K562 (cell line): ENCODE data around the gene CDK1. TPM values are rescaled to one million over a fixed set of nuclear protein-coding genes. Genes with fewer than 3 reads are reported as not detected.

Experiments
- GATAD2A ChIP-seq: fragments of 450-650 bp; IDR thresholded peaks from 2 replicates; pipeline ENCODE4 v1.6.1; 2017
- KLF13 ChIP-seq: fragments of 450-650 bp; IDR thresholded peaks from 2 replicates; pipeline ENCODE4 v1.6.1; 2016; ENCODE audit warnings: missing genetic modification characterization, low read depth, mild to moderate bottlenecking, missing compliant biosample characterization, moderate library complexity, borderline replicate concordance
- MEF2A ChIP-seq: IDR thresholded peaks from 2 replicates; pipeline ENCODE4 v1.6.1; 2011; ENCODE audit warnings: low read depth, mild to moderate bottlenecking, low read length, moderate library complexity; ENCODE audit not compliant: control insufficient read depth
- MTA3 ChIP-seq: fragments of 450-650 bp; formaldehyde crosslinking; IDR thresholded peaks from 2 replicates; pipeline ENCODE4 v1.6.1; 2017; ENCODE audit warnings: mild to moderate bottlenecking, borderline replicate concordance
- NCOR1 ChIP-seq: fragments of 450-650 bp; IDR thresholded peaks from 2 replicates; pipeline ENCODE4 v1.6.1; 2016; ENCODE audit warnings: mild to moderate bottlenecking, moderate library complexity
- OTX1 ChIP-seq: fragments of 450-650 bp; formaldehyde crosslinking; IDR thresholded peaks from 2 replicates; pipeline ENCODE4 v1.4.0; 2022; ENCODE audit warnings: mild to moderate bottlenecking
- YY1 ChIP-seq, 3 experiments: IDR thresholded peaks; 2 replicates each; pipeline ENCODE4 v1.6.1; 2011; ENCODE audit warnings: low read length in 2 of 3, mild to moderate bottlenecking in 2 of 3, moderate library complexity in 2 of 3, borderline replicate concordance in 1 of 3, control low read depth in 1 of 3, low read depth in 1 of 3; ENCODE audit not compliant: insufficient read depth in 3 of 3, insufficient replicate concordance in 2 of 3, control insufficient read depth in 1 of 3, insufficient read length in 1 of 3; ENCODE audit errors: extremely low read depth in 1 of 3
- ZNF274 ChIP-seq: IDR thresholded peaks from 2 replicates; pipeline ENCODE4 v1.6.1; 2011; ENCODE audit warnings: low read depth, mild to moderate bottlenecking, low read length, moderate library complexity, borderline replicate concordance
- polyA plus RNA-seq, 8 experiments: library from polyadenylated mRNA; depleted of rRNA in 4 of 8; stranded (reverse) in 5 of 8; unstranded in 3 of 8; fragments of >200 nt; fragmentation: Nextera tagmentation in 2 of 8; fragmentation: Illumina TruSeq in 1 of 8; extraction: Ambion mirVana in 2 of 8; extraction: Trizol in 1 of 8; gene quantifications; 2 replicates each; pipeline versions ENCODE4 v1.2.1 to v1.2.3, GENCODE V29; 2011 to 2014; ENCODE audit warnings: inconsistent platforms in 1 of 8, missing spikeins in 1 of 8
- total RNA-seq, 7 experiments: library from RNA; depleted of rRNA in 6 of 7; stranded (reverse); fragments of >200 nt in 6 of 7; fragmentation: Illumina TruSeq in 2 of 7; extraction: Trizol in 2 of 7; gene quantifications; 2 replicates each; pipeline versions ENCODE4 v1.2.1 to v1.2.3, GENCODE V29; 2011 to 2021; ENCODE audit warnings: low replicate concordance in 1 of 7
- TF ChIP-seq, protein P1 (sequence below): fragments of 450-650 bp; IDR thresholded peaks from 2 replicates; pipeline ENCODE4 v1.6.1; 2016; ENCODE audit warnings: mild to moderate bottlenecking, moderate library complexity
- TF ChIP-seq, protein P2 (sequence below): IDR thresholded peaks from 3 replicates; pipeline ENCODE4 v1.6.1; 2011; ENCODE audit warnings: borderline replicate concordance, mild to moderate bottlenecking; ENCODE audit not compliant: insufficient read length, insufficient read depth
- TF ChIP-seq, protein P3 (sequence below): sonication (generic); formaldehyde crosslinking; IDR thresholded peaks from 2 replicates; pipeline ENCODE4 v1.8.1; 2023; ENCODE audit warnings: mild to moderate bottlenecking, missing genetic modification reagents

Gene CDK1
- total and polyA plus RNA-seq, 9 of the 15 experiments (the other 6 are each of a cell fraction or from before 2014, with no cell fraction given), result 156 to 685 (median 236) TPM

DNA sequence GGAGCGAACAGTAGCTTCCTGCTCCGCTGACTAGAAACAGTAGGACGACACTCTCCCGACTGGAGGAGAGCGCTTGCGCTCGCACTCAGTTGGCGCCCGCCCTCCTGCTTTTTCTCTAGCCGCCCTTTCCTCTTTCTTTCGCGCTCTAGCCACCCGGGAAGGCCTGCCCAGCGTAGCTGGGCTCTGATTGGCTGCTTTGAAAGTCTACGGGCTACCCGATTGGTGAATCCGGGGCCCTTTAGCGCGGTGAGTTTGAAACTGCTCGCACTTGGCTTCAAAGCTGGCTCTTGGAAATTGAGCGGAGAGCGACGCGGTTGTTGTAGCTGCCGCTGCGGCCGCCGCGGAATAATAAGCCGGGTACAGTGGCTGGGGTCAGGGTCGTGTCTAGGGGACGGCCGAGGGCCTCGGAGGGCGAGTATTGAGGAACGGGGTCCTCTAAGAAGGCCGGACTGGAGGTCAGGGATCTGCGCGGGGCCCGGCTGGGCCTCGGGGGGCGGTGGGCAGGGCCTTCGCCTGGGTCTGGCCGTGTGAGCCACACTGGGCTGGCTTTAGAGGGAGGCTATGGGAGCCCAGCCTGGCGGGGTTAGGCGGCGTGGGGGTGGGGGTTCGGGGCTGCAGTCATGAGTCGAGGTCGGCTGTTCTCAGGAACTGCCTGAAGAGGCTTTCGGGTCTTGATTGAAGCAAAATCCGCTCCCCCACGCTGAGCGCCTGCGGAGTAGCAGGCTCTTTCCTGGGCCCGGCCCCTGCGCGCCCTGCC is at the start of gene CDK1 (continued):
- TF ChIP-seq, protein P1, sequence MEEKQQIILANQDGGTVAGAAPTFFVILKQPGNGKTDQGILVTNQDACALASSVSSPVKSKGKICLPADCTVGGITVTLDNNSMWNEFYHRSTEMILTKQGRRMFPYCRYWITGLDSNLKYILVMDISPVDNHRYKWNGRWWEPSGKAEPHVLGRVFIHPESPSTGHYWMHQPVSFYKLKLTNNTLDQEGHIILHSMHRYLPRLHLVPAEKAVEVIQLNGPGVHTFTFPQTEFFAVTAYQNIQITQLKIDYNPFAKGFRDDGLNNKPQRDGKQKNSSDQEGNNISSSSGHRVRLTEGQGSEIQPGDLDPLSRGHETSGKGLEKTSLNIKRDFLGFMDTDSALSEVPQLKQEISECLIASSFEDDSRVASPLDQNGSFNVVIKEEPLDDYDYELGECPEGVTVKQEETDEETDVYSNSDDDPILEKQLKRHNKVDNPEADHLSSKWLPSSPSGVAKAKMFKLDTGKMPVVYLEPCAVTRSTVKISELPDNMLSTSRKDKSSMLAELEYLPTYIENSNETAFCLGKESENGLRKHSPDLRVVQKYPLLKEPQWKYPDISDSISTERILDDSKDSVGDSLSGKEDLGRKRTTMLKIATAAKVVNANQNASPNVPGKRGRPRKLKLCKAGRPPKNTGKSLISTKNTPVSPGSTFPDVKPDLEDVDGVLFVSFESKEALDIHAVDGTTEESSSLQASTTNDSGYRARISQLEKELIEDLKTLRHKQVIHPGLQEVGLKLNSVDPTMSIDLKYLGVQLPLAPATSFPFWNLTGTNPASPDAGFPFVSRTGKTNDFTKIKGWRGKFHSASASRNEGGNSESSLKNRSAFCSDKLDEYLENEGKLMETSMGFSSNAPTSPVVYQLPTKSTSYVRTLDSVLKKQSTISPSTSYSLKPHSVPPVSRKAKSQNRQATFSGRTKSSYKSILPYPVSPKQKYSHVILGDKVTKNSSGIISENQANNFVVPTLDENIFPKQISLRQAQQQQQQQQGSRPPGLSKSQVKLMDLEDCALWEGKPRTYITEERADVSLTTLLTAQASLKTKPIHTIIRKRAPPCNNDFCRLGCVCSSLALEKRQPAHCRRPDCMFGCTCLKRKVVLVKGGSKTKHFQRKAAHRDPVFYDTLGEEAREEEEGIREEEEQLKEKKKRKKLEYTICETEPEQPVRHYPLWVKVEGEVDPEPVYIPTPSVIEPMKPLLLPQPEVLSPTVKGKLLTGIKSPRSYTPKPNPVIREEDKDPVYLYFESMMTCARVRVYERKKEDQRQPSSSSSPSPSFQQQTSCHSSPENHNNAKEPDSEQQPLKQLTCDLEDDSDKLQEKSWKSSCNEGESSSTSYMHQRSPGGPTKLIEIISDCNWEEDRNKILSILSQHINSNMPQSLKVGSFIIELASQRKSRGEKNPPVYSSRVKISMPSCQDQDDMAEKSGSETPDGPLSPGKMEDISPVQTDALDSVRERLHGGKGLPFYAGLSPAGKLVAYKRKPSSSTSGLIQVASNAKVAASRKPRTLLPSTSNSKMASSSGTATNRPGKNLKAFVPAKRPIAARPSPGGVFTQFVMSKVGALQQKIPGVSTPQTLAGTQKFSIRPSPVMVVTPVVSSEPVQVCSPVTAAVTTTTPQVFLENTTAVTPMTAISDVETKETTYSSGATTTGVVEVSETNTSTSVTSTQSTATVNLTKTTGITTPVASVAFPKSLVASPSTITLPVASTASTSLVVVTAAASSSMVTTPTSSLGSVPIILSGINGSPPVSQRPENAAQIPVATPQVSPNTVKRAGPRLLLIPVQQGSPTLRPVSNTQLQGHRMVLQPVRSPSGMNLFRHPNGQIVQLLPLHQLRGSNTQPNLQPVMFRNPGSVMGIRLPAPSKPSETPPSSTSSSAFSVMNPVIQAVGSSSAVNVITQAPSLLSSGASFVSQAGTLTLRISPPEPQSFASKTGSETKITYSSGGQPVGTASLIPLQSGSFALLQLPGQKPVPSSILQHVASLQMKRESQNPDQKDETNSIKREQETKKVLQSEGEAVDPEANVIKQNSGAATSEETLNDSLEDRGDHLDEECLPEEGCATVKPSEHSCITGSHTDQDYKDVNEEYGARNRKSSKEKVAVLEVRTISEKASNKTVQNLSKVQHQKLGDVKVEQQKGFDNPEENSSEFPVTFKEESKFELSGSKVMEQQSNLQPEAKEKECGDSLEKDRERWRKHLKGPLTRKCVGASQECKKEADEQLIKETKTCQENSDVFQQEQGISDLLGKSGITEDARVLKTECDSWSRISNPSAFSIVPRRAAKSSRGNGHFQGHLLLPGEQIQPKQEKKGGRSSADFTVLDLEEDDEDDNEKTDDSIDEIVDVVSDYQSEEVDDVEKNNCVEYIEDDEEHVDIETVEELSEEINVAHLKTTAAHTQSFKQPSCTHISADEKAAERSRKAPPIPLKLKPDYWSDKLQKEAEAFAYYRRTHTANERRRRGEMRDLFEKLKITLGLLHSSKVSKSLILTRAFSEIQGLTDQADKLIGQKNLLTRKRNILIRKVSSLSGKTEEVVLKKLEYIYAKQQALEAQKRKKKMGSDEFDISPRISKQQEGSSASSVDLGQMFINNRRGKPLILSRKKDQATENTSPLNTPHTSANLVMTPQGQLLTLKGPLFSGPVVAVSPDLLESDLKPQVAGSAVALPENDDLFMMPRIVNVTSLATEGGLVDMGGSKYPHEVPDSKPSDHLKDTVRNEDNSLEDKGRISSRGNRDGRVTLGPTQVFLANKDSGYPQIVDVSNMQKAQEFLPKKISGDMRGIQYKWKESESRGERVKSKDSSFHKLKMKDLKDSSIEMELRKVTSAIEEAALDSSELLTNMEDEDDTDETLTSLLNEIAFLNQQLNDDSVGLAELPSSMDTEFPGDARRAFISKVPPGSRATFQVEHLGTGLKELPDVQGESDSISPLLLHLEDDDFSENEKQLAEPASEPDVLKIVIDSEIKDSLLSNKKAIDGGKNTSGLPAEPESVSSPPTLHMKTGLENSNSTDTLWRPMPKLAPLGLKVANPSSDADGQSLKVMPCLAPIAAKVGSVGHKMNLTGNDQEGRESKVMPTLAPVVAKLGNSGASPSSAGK, result no peak; the same call in none of the 2 replicates
- no peak for TF ChIP-seq KLF13 (tag)
- TF ChIP-seq, protein P2, sequence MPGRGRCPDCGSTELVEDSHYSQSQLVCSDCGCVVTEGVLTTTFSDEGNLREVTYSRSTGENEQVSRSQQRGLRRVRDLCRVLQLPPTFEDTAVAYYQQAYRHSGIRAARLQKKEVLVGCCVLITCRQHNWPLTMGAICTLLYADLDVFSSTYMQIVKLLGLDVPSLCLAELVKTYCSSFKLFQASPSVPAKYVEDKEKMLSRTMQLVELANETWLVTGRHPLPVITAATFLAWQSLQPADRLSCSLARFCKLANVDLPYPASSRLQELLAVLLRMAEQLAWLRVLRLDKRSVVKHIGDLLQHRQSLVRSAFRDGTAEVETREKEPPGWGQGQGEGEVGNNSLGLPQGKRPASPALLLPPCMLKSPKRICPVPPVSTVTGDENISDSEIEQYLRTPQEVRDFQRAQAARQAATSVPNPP, result no peak
- peak in 1 of 3 experiments; percentile 74 for TF ChIP-seq YY1 (IDR thresholded peaks at IDR 0.05; ENCODE audit: borderline replicate concordance in 1 of 3, control insufficient read depth in 1 of 3, extremely low read depth in 1 of 3, insufficient read depth in 3 of 3, insufficient read length in 1 of 3, insufficient replicate concordance in 2 of 3, low read depth in 1 of 3, low read length in 2 of 3)
- TF ChIP-seq MEF2A, result no peak
- no peak for TF ChIP-seq OTX1 (CRISPR knock-in tag)
- TF ChIP-seq, protein P3, sequence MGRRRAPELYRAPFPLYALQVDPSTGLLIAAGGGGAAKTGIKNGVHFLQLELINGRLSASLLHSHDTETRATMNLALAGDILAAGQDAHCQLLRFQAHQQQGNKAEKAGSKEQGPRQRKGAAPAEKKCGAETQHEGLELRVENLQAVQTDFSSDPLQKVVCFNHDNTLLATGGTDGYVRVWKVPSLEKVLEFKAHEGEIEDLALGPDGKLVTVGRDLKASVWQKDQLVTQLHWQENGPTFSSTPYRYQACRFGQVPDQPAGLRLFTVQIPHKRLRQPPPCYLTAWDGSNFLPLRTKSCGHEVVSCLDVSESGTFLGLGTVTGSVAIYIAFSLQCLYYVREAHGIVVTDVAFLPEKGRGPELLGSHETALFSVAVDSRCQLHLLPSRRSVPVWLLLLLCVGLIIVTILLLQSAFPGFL (CRISPR knock-in tag), result 0 out of 2 replicates have a peak, but pooled peaks have one; percentile 67
- no peak for TF ChIP-seq ZNF274
- TF ChIP-seq MTA3, result no peak; the same call in 1 of the 2 replicates
- 0 out of 2 replicates have a peak, but pooled peaks have one; percentile 21 for TF ChIP-seq NCOR1
- no peak for TF ChIP-seq GATAD2A
